Heart right ventricle (tissue), 16 donors: ENCODE data around the gene NPHS2. TPM values are rescaled to one million over a fixed set of nuclear protein-coding genes. Genes with fewer than 3 reads are reported as not detected.

Source experiments
- ATAC-seq, 8 donors: fragments of 200-7000 bp; cut with Tn5 transposase; one replicate each; pipeline ENCODE4 v1.9.1; 2020; ENCODE audit warnings: mild to moderate bottlenecking in 8 of 8, moderate library complexity in 8 of 8, moderate number of reproducible peaks in 1 of 8
- DNase-seq, 2 donors: peaks; one replicate each; pipeline ENCODE4 v3.0.0-alpha.2; 2020
- H3K27ac ChIP-seq, 10 donors: fragments of 200-600 bp; sonication (generic) in 2 of 10; one replicate each; pipeline versions ENCODE4 v1.5.0 to v1.8.0; 2020 to 2022; ENCODE audit warnings: mild to moderate bottlenecking in 3 of 10
- H3K27me3 ChIP-seq, 7 donors: fragments of 200-600 bp; one replicate each; pipeline ENCODE4 v1.8.0; 2021 to 2022; ENCODE audit warnings: mild to moderate bottlenecking in 2 of 7
- H3K36me3 ChIP-seq, 9 donors: fragments of 200-600 bp; sonication (generic) in 1 of 9; one replicate each; pipeline versions ENCODE4 v1.5.0 to v1.8.0; 2020 to 2022; ENCODE audit warnings: mild to moderate bottlenecking in 2 of 9
- H3K4me1 ChIP-seq, 9 donors: fragments of 200-600 bp; sonication (generic) in 1 of 9; one replicate each; pipeline versions ENCODE4 v1.5.0 to v1.8.0; 2020 to 2022; ENCODE audit warnings: mild to moderate bottlenecking in 4 of 9
- H3K4me3 ChIP-seq, 10 donors: fragments of 200-600 bp; sonication (generic) in 2 of 10; one replicate each; pipeline versions ENCODE4 v1.5.0 to v1.8.0; 2020 to 2022; ENCODE audit warnings: mild to moderate bottlenecking in 7 of 10, moderate library complexity in 2 of 10
- H3K9me3 ChIP-seq, 11 donors: fragments of 200-600 bp in 10 of 11; sonication (generic) in 2 of 11; one replicate each; pipeline versions ENCODE4 v1.5.0 to v1.8.0; 2013 to 2022; ENCODE audit warnings: mild to moderate bottlenecking in 2 of 11, control low read depth in 1 of 11, moderate library complexity in 1 of 11
- WGBS, 2 donors: extraction: QIAGEN DNeasy Blood & Tissue Kit; methylation state at CpG; one replicate each; pipeline ENCODE4 v1.1.7; 2013; ENCODE audit warnings: inconsistent platforms in 1 of 2; 5-methylcytosine and 5-hydroxymethylcytosine counted together
- intact Hi-C, 10 donors: fragments of 100-400 bp; cut with DNase I; formaldehyde crosslinking; loops; one replicate each; pipeline versions ENCODE4 v1.11.1 to v1.14.2; 2022
- polyA plus RNA-seq, 2 donors: library from polyadenylated mRNA; stranded (reverse); fragments of 200-250 nt; gene quantifications; one replicate each; pipeline ENCODE4 v1.2.3, GENCODE V29; 2013
- total RNA-seq, 10 donors: library from RNA; stranded (reverse); fragmentation: NEBNext Ultra II Directional in 3 of 10; extraction: Animal tissue kit (Norgen Biotek cat#: 25700) in 3 of 10; gene quantifications; one replicate each; pipeline versions ENCODE4 v1.2.1 to v1.2.4, GENCODE V29; 2021 to 2023
- TF ChIP-seq, protein P1 (sequence below), 9 donors: fragments of 200-600 bp; sonication (generic) in 2 of 9; IDR thresholded peaks; one replicate each; pipeline versions ENCODE4 v1.5.0 to v1.8.0; 2021 to 2022; ENCODE audit warnings: antibody characterized with exemption in 9 of 9, mild to moderate bottlenecking in 5 of 9, moderate library complexity in 1 of 9
- donor health status: Arrhythmogenic right ventricular cardiomyopathy.
- donor health status: ischemic (EF 13 %, LVEDD 7.1; RV severe dilation, severe dysfunction).
- donor health status: healthy with polysubstance abuse.
- donor health status: DM: no; HTN: yes; CAD: no.
- donor health status: DM: no; HTN: no; CAD: no.
- donor health status: ischemic (EF 25% LVEDD 6.9; RV normal size, moderate dysfunction).
- donor health status: ischemic (EF 25% LVEDD 5.7; RV mildly dilated, moderate dysfunction).
- donor health status: healthy.
- donor health status: DM: yes; HTN: yes; CAD: no.
- donor health status: Ischemic cardiomyopathy.
- donor health status: ischemic (EF 35%, LVEDD 5.7; RV mildly dilated, moderate dysfunction).
- donor health status: nonischemic (EF 11% LVEDD 7.7; RV severe dilation, severe dysfunction).
- donor health status: DM: yes; HTN: yes; CAD: no.
- donor health status: PGD.
- donor health status: ischemic (EF 29% LVEDD 5.4; RV normal size, mild dysfunction).
- donor health status: nonischemic (EF 23%, LVEDD 6.1; RV moderate dilation, normal function).

The NPHS2 gene
- total and polyA plus RNA-seq, 12 donors, result not detected

DNA sequence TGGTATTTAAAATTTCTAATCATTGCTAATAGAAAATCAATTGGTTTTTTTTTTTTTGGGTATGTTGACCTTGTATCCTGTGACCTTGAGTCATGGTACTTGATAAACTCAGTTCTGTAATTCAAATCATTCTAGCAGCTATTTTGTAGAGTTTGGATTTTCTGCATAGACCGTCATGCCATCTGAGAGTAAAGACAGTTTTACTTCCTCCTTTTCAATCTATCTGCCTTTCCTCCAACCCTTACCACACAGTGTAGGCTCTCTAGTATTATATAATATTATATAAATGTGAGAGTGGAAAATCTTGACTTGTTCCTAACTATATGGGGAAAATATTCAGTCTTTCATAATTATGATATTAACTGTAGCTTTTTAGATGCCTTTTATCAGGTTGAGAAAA is 22.9 kb upstream of the NPHS2 start:
- Histone ChIP-seq H3K4me1 (peaks cover 0 to 3% (median 0%) of the 10 kb centered on the region in 9 donors), H3K9me3 (peaks cover 0 to 16% (median 0%) of the 10 kb centered on the region in 11 donors), H3K27ac (no peak overlapping the region), H3K36me3 (no peaks in the 10 kb centered on the region), H3K4me3 (no peak overlapping the region), H3K27me3 (peaks cover 0 to 38% (median 18%) of the 10 kb centered on the region in 7 donors)
- ATAC-seq (no peak), DNase-seq (no peak)
- 65 to 72% methylated on average over 1 of the region's 1 CpG for WGBS, 2 donors
- intact Hi-C loops, result no loop called here
- TF ChIP-seq, protein P1, sequence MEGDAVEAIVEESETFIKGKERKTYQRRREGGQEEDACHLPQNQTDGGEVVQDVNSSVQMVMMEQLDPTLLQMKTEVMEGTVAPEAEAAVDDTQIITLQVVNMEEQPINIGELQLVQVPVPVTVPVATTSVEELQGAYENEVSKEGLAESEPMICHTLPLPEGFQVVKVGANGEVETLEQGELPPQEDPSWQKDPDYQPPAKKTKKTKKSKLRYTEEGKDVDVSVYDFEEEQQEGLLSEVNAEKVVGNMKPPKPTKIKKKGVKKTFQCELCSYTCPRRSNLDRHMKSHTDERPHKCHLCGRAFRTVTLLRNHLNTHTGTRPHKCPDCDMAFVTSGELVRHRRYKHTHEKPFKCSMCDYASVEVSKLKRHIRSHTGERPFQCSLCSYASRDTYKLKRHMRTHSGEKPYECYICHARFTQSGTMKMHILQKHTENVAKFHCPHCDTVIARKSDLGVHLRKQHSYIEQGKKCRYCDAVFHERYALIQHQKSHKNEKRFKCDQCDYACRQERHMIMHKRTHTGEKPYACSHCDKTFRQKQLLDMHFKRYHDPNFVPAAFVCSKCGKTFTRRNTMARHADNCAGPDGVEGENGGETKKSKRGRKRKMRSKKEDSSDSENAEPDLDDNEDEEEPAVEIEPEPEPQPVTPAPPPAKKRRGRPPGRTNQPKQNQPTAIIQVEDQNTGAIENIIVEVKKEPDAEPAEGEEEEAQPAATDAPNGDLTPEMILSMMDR (IDR thresholded peaks at IDR 0.05), result no peak

DNA sequence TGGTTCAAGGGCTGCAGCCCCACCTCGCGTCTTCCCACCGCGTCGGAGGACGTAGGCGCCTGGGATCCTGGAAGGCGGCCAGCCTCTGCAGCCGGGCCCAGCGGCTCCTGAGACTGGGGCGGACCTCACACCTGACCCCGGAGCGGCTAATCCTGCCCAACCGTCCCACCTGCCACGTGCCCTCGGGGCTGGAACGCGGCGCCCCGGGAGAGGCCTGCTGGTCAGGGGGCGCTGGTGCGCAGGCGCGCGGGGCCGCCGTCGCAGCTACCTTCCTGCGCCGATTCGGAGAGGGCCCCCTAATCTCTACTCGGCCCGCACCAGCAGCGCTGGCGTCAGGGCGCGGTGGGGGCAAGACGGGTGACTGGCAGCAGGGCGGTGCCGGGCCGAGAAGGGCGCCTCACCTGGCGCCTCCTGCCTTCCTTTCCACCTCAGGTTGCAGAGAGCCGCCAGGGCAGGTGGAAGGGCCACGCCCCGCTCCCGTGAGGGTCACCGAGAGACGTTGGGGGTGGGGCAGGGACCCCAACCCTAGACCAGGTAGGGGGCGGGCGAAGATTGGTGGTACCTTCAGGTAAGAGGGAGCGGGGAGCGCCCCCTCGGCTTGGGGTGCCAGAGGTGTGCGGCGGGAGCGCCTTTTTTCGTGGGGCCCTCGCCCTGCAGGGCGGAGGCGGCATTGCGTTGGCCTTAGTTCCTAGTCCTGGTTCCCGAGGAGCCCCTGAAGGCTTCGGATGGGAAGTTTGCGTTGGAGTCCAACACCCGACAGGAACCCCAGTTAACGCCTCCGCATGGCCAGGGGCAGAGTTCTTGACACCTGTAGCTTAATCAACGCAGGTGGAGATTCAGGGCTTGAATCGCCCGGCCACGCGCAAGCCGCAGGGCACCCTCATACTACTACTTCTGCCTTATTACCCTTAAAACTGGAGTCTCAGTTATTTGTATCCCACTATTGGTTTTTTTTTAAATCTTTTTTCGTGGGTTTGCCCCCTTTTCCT is 16.1 kb upstream of the NPHS2 start, which contains the start of gene TDRD5:
Gene TDRD5, plus strand, starts transcription at position 241 of the 989 bp plus-strand sequence. CDS start 784 bp downstream, outside the sequence.
- ATAC-seq (peak in 1 of 8 donors; percentile 49), DNase-seq (no peak)
- intact Hi-C loops, result no loop called here
- Histone ChIP-seq H3K4me3 (peak within 1 kb of the TSS in 1 of 10 donors; percentile 22), H3K27ac (no peak within 1 kb of the TSS), H3K36me3 (no peaks in the 10 kb centered on the region), H3K4me1 (peaks cover 0 to 9% (median 7%) of the 10 kb centered on the region in 9 donors), H3K27me3 (peaks cover 15 to 55% (median 45%) of the 10 kb centered on the region in 7 donors), H3K9me3 (peaks cover 0 to 3% (median 0%) of the 10 kb centered on the region in 11 donors)
- WGBS, 2 donors, result 11 to 14% methylated on average over 75 of the region's 75 CpGs
- TF ChIP-seq, protein P1 (IDR thresholded peaks at IDR 0.05), result no peak

DNA sequence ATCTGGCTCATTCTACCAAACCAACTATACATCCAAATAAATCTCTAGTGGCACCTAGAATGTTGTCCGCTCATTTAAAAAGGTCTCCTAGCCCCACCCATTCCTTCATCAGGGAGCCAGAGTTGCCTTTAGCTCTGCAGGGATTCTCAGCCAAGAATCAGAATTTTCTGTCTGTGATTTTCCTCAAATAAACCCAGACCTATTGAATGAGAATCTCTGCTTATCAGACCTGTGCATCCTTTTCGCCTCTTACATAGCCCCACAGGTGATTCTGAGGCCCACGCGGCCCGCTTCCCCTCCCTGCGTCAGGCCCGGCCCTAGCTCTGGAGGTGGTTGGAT is 15.5 kb upstream of the NPHS2 start:
- intact Hi-C loops, result no loop called here
- Histone ChIP-seq H3K27me3 (peaks cover 15 to 62% (median 42%) of the 10 kb centered on the region in 7 donors), H3K36me3 (no peaks in the 10 kb centered on the region), H3K27ac (no peak overlapping the region), H3K4me3 (no peak overlapping the region), H3K9me3 (peaks cover 0 to 3% (median 0%) of the 10 kb centered on the region in 11 donors), H3K4me1 (peaks cover 0 to 11% (median 8%) of the 10 kb centered on the region in 9 donors)
- WGBS, 2 donors, result 29 to 33% methylated on average over 7 of the region's 7 CpGs
- ATAC-seq (no peak), DNase-seq (no peak)
- TF ChIP-seq, protein P1 (IDR thresholded peaks at IDR 0.05), result no peak

DNA sequence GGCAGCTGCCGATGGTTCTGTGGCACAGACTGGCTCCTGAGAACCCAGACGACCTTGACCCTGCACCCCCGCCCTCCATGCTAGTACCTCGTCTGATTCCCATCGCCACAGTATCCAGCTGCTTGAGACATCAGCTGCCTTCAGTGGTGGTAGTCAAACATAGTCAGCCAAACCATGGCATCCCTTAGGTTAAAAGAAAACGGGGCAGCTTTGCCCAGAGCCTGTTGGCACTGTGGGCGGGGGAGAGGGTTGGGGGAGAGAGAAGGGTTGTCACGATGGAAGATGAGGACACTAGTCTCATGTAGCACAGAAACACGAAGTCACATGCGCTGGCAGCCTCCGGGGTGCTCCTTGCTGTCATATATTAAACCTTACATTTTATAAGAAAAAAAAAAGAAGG is 14.9 kb upstream of the NPHS2 start:
- no peaks in the 10 kb centered on the region for H3K36me3 ChIP-seq
- no peak for DNase-seq
- H3K4me1 ChIP-seq, result peaks cover 0 to 16% (median 8%) of the 10 kb centered on the region in 9 donors
- peaks cover 0 to 3% (median 0%) of the 10 kb centered on the region in 11 donors for H3K9me3 ChIP-seq
- no peak overlapping the region for H3K27ac ChIP-seq
- peaks cover 15 to 68% (median 46%) of the 10 kb centered on the region in 7 donors for H3K27me3 ChIP-seq
- ATAC-seq, result no peak
- TF ChIP-seq, protein P1 (IDR thresholded peaks at IDR 0.05), result no peak
- WGBS, 2 donors, result 85 to 91% methylated on average over 11 of the region's 11 CpGs
- H3K4me3 ChIP-seq, result no peak overlapping the region
- intact Hi-C loops, result no loop called here
